HL-60 (cell line): Measurements from ENCODE around the gene MAP3K6.

ENCODE experiments used
- CTCF ChIP-seq: IDR thresholded peaks from one replicate; pipeline ENCODE4 v1.5.1; 2011; ENCODE audit warnings: low read length, control low read depth, inconsistent platforms; ENCODE audit not compliant: insufficient read depth
- GABPA ChIP-seq: IDR thresholded peaks from 2 replicates; pipeline ENCODE4 v1.6.1; 2012; ENCODE audit warnings: low read depth
- POLR2AphosphoS5 ChIP-seq: IDR thresholded peaks from 2 replicates; pipeline ENCODE4 v1.6.1; 2012; ENCODE audit warnings: low read depth
- REST ChIP-seq: IDR thresholded peaks from 2 replicates; pipeline ENCODE4 v1.6.1; 2012; ENCODE audit warnings: low read depth; ENCODE audit not compliant: insufficient replicate concordance
- SPI1 ChIP-seq: IDR thresholded peaks from 2 replicates; pipeline ENCODE4 v1.6.1; 2012; ENCODE audit warnings: low read depth, mild to moderate bottlenecking, borderline replicate concordance

GRCh38 chr1:27356619-27357280 lies 10.0 kb downstream of the MAP3K6 start:
- TF ChIP-seq CTCF = no peak
- TF ChIP-seq SPI1 = no peak
- TF ChIP-seq POLR2AphosphoS5 = no peak
- TF ChIP-seq REST = no peak
- TF ChIP-seq GABPA = no peak
